SK-N-MC (cell line): ENCODE data around the gene GTF2E1.
"Not testable (repeated sequence)": the region's sequence is repeated elsewhere in the genome, so short reads cannot be mapped to it uniquely, and the experiment has no call there.

Source experiments
- DNase-seq: peaks from one replicate; pipeline ENCODE4 v3.0.0-alpha.2; 2011; ENCODE audit warnings: low read depth, low spot score
- H3K27ac ChIP-seq: fragments of 200-600 bp; sonication (generic); 2 replicates; pipeline ENCODE4 v1.5.1; 2016; ENCODE audit warnings: mixed run types
- H3K36me3 ChIP-seq: fragments of 200-600 bp; sonication (generic); 2 replicates; pipeline ENCODE4 v1.6.1; 2017; ENCODE audit warnings: antibody characterized with exemption, low read length, mixed read lengths; ENCODE audit not compliant: insufficient read depth
- H3K4me3 ChIP-seq: fragments of 200-600 bp; sonication (generic); 2 replicates; pipeline ENCODE4 v1.5.1; 2016
- H3K9ac ChIP-seq: fragments of 200-600 bp; sonication (generic); 2 replicates; pipeline ENCODE4 v1.8.0; 2017; ENCODE audit warnings: mixed run types, mixed read lengths; ENCODE audit not compliant: insufficient read length
- H3K9me3 ChIP-seq: fragments of 200-600 bp; sonication (generic); 2 replicates; pipeline ENCODE4 v1.6.1; 2017; ENCODE audit warnings: low read depth, mild to moderate bottlenecking, antibody characterized with exemption, low read length, moderate library complexity, mixed read lengths
- EZH2 ChIP-seq: fragments of 200-600 bp; sonication (generic); IDR thresholded peaks from one replicate; pipeline ENCODE4 v1.6.1; 2017; ENCODE audit warnings: antibody characterized with exemption
- FOXP2 ChIP-seq: optimal IDR thresholded peaks from 2 replicates; pipeline ENCODE3; 2011; ENCODE audit warnings: mild to moderate bottlenecking, moderate library complexity; ENCODE audit not compliant: insufficient read depth; ENCODE audit errors: extremely low read length, control extremely low read depth
- POLR2AphosphoS5 ChIP-seq: IDR thresholded peaks from 2 replicates; pipeline ENCODE4 v1.6.1; 2012; ENCODE audit warnings: mild to moderate bottlenecking, low read depth, low read length, borderline replicate concordance

GTF2E1 gene

DNA sequence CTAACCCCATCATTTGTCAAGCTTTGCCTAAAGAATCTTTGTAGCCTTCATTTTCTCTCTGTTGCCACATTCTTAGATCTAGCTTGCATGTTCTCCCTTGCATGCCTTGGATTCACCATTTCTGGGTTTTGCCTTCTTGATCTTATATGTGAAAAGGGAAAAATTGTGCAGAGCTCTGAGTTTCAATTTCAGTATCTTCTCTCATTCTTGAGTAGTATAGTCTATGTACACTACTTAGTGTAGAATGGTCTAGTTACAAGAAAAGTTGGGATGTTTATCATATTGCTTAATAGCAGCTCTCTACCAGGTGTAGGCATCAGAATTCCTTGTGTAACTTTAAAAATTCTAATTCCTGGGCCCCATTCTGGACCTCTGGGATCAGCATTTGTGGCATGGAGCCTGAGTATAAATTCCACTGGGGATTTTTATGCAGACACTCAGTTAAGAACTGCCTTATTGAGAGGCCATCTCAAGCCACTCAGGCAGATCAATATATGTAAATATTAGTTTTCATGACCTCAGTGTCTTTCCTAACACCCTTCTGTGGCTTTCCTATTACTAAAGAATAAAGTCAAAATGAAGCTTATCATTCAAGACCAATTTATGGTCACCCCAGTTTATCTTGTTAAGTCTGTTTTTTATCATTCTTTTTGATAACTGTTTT is 23.4 kb downstream of the GTF2E1 start:
- Histone ChIP-seq H3K9ac (no peak overlapping the region), H3K36me3 (no peaks in the 10 kb centered on the region; the same call in 1 of the 2 replicates), H3K4me3 (no peak overlapping the region), H3K27ac (no peak overlapping the region), H3K9me3 (no peaks in the 10 kb centered on the region)
- no peak for DNase-seq
- TF ChIP-seq EZH2 (no peak), POLR2AphosphoS5 (no peak), FOXP2 (no peak)

DNA sequence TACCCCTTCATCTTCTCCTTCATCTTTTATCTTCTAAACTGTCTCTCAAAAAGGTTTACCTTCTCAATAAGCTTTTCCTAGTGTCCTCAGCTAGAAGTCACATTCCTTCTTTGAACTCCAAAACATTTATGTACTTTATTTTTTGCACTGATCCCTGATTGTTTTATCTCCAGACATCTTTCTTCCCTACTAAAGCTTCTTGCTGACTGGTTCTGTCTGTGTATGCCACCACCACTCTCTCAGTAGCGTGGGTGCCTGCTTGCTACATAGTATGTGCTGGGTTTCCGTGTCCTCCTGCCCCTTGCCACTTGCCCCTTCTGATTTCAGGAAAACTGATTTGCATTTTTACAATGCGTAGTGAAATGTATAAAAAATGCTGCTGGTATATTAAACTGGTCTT is 24.0 kb downstream of the GTF2E1 start:
- DNase-seq: no peak
- Histone ChIP-seq H3K9me3 (no peaks in the 10 kb centered on the region), H3K36me3 (no peaks in the 10 kb centered on the region; the same call in 1 of the 2 replicates), H3K9ac (no peak overlapping the region), H3K4me3 (no peak overlapping the region), H3K27ac (no peak overlapping the region)
- no peak for TF ChIP-seq EZH2
- no peak for TF ChIP-seq FOXP2
- no peak for TF ChIP-seq POLR2AphosphoS5

DNA sequence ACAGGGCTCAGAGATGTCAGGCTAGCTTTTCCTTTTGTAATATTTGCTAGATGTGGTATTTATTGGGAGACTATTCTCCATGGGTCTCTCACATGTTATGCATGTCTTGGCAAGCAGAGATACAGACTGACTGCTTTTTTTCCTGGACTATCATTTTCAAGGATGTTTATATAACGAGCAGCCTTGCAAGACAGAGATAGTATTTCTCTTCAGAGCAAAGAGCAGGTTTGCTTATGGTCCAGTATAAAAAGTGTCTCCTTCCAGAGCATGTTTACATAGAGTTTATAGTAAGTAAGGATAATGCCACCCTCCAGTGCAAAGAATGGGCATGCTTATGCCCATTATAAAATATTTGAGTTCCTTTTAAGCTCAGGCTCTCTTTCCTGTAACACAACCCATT is 24.6 kb downstream of the GTF2E1 start:
- TF ChIP-seq FOXP2 (no peak), POLR2AphosphoS5 (no peak), EZH2 (no peak)
- no peak for DNase-seq
- no peak overlapping the region for H3K27ac ChIP-seq
- no peaks in the 10 kb centered on the region for H3K9me3 ChIP-seq
- H3K36me3 ChIP-seq: no peaks in the 10 kb centered on the region; the same call in none of the 2 replicates
- H3K4me3 ChIP-seq: no peak overlapping the region
- no peak overlapping the region for H3K9ac ChIP-seq

DNA sequence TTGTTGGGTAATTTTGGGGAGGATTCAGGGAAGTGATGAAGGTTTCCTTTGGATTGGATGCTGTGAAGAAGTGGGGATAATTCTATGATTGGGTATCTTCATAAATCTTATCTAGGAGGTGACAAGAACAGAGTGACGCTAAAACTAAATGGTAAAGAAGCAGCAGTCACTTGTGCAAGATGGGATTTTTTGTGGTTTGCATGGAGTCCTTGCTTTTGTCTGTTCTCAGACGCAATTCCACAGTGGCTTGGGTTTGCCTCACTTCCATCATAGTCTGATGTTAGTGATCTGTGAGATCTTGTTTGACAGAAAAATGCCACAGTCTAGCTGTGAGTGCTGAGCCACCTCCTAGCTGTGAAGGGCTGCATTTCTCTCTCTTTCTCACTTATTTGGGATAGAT is 26.9 kb downstream of the GTF2E1 start:
- TF ChIP-seq FOXP2: no peak
- TF ChIP-seq EZH2: no peak
- no peak overlapping the region for H3K9ac ChIP-seq
- no peak overlapping the region for H3K4me3 ChIP-seq
- H3K27ac ChIP-seq: no peak overlapping the region
- H3K9me3 ChIP-seq: no peaks in the 10 kb centered on the region
- DNase-seq: no peak
- peaks cover 4% of the 10 kb centered on the region for H3K36me3 ChIP-seq

DNA sequence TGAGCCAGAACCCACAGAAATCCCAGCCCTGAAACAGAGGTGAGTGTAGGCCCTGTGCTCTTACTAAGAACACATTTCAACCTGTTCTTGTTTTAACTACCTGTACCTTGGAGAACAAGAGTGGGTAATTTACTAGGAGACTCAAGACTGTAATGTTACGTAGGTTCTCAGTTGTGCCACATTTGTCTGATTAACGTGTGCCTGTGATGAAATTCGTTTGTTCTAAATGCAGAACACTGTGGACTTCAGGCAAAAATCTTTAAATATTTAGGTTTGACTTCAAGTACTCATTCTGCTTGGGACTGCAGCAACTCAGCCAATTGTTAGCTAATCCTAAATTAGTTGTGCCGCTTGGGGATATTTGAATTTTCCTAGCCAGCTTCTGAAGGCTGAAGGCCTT is 28.3 kb downstream of the GTF2E1 start:
- Histone ChIP-seq H3K9ac (no peak overlapping the region), H3K4me3 (no peak overlapping the region), H3K9me3 (no peaks in the 10 kb centered on the region), H3K27ac (no peak overlapping the region), H3K36me3 (peaks cover 4% of the 10 kb centered on the region)
- TF ChIP-seq POLR2AphosphoS5: no peak
- TF ChIP-seq EZH2: no peak
- no peak for TF ChIP-seq FOXP2
- DNase-seq: no peak

DNA sequence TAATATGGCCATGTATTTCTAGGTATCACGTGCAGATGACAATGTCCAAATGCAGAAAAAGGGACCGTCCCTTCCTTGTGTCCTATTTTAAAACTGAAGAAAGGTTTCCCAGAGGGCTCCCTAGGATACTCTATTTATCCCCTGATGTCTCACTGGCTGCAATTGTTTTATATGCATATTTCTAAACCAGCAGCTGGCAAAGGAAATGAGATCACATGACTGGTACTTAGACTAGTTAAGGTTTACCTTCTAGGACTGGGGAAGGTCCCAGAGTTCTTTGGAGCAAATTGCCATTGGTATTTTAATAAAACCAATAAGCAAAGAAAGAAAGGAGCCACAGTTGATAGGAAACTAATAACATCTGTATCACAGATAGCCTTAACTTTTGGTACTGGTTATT is 29.5 kb downstream of the GTF2E1 start:
- no peak overlapping the region for H3K9ac ChIP-seq
- H3K9me3 ChIP-seq: no peaks in the 10 kb centered on the region
- no peak for TF ChIP-seq POLR2AphosphoS5
- TF ChIP-seq EZH2: no peak
- no peak for TF ChIP-seq FOXP2
- H3K4me3 ChIP-seq: no peak overlapping the region
- peaks cover 13% of the 10 kb centered on the region for H3K36me3 ChIP-seq
- no peak overlapping the region for H3K27ac ChIP-seq
- DNase-seq: no peak

DNA sequence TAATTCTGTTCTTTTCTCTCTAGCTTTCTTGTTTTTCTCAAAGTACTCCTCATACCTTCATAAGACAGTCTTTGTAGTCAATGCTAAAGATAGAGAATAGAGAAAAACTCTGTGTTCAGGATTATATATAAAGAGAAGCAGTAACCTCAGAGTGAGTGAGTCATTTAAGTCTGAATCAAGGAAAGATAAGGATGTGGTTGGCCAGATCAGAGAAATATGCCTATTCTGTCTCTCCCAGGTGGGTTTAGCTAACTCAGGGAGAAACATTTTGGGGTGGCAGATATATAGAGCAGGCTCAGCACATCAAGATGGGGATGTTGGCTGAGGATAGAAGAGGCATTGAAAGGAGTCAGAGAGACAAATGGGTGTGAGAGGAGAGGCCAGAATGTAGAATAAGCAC is 31.4 kb downstream of the GTF2E1 start:
- DNase-seq: no peak
- Histone ChIP-seq H3K4me3 (no peak overlapping the region), H3K27ac (no peak overlapping the region), H3K9me3 (no peaks in the 10 kb centered on the region), H3K36me3 (peaks cover 13% of the 10 kb centered on the region), H3K9ac (no peak overlapping the region)
- no peak for TF ChIP-seq POLR2AphosphoS5
- no peak for TF ChIP-seq FOXP2
- no peak for TF ChIP-seq EZH2

DNA sequence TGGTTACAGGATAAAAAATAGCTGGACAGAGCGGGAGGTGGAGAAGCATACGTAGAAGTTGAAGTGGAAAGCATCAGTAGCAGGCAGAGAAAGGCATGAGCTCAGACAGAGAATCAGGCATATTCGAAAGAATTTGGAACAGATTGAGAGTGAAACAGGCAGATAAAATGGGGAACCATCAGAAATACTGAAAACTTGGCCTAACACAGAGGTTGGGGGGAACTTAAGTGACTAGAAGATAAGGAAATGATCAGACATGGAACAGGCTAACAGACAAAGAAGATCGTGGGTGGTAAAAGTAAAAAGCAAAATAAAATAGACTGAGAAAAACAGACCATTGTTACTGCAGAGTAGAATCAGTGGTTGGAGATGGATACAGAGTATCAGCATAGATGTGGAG is 32.9 kb downstream of the GTF2E1 start:
- no peak overlapping the region for H3K27ac ChIP-seq
- H3K4me3 ChIP-seq: no peak overlapping the region
- no peaks in the 10 kb centered on the region for H3K9me3 ChIP-seq
- TF ChIP-seq FOXP2 (no peak), POLR2AphosphoS5 (no peak), EZH2 (no peak)
- H3K36me3 ChIP-seq: peaks cover 13% of the 10 kb centered on the region
- no peak overlapping the region for H3K9ac ChIP-seq
- DNase-seq: no peak

DNA sequence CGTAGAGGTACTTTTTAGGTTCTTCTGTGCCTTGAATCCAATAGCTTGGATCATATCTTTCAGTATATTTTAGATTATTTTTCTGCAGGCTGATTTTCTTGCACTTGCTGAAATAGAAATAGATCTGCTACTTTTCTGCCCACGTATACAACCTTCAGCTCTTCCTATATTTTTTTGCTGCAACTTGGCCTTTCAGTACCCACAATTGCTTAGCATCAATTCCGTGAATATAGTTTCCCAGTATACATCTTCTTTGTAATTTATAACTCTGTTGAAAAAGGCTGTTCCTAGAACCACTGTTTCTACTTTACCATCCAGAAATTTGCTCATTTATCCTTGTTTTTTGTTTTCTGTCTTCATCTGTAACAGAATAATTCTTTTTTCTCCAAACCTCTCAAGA is 36.2 kb downstream of the GTF2E1 start:
- no peaks in the 10 kb centered on the region for H3K9me3 ChIP-seq
- no peak overlapping the region for H3K27ac ChIP-seq
- H3K9ac ChIP-seq: no peak overlapping the region
- TF ChIP-seq FOXP2 (no peak), POLR2AphosphoS5 (no peak)
- H3K36me3 ChIP-seq: peaks cover 15% of the 10 kb centered on the region; the same call in 1 of the 2 replicates
- no peak overlapping the region for H3K4me3 ChIP-seq
- no peak for DNase-seq

DNA sequence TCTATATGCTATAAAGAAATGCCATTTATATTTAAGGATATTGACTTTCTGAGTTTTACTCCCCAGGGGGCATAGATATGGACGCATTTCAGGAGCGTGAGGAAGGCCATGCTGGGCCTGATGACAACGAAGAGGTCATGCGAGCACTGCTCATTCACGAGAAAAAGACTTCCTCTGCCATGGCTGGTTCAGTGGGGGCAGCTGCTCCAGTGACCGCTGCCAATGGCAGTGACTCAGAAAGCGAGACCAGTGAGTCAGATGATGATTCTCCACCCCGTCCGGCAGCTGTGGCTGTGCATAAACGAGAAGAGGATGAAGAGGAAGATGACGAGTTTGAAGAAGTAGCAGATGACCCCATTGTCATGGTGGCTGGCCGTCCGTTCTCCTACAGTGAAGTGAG is 38.4 kb downstream of the GTF2E1 start:
- TF ChIP-seq POLR2AphosphoS5: no peak
- no peak for TF ChIP-seq EZH2
- no peak for TF ChIP-seq FOXP2
- H3K9me3 ChIP-seq: no peaks in the 10 kb centered on the region
- H3K27ac ChIP-seq: no peak overlapping the region
- peaks cover 15% of the 10 kb centered on the region; the same call in 1 of the 2 replicates for H3K36me3 ChIP-seq
- H3K4me3 ChIP-seq: no peak overlapping the region
- no peak overlapping the region for H3K9ac ChIP-seq
- DNase-seq: no peak

DNA sequence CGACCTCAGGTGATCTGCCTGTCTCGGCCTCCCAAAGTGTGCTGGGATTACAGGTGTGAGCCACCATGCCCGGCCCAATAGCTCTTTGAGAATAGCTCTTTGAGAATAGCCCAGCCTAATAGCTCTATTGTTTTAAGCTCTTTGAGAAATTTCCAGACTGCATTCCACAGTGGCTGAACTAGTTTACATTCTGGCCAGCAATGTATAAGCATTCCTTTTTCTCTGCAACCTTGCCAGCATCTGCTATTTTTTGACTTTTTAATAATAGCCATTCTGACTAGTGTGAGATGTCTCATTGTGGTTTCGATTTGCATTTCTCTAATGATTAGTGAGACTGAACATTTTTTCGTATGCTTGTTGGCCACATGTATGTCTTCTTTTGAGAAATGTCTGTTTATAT is 43.3 kb downstream of the GTF2E1 start:
- H3K4me3 ChIP-seq, DNase-seq, H3K36me3 ChIP-seq, H3K9ac ChIP-seq, H3K9me3 ChIP-seq, H3K27ac ChIP-seq: not testable (repeated sequence)
